Measurements from ENCODE around the gene VPS45.

VPS45 gene

DNA sequence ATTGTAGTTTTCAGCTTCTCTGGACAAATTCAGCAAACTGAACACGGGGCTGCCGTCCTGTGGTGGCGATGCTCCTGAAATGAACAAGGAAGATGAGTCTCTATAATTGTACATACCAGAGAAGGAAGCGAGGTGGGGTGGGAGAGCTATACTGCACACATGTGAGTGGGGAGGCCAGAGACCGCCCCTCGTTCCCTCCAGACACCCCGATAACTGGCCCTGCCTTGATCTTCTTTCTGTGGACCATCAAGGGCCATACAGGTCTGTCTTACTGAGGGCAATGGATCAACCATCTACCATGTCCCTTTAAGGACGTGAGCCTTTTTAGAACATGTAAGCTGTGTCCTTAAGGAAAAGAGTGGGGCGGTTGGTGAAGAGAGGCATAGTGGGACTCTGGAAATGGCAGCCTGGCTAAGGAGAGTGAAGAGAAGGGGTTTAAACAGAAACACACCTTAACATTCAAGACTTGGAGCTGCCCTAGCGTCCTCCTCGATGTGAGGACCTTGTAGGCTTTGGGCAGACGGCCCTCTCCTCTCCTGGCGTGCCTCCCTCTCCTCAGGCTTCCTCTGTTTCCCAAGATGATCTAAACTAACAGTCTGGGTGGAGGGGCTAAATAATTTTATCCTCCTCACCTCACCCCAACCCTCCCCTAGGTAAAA is 88.0 kb downstream of the VPS45 start:
- no peak for DNase-seq (ENCODE audit: low read depth in 2 of 2, low spot score in 1 of 2)

DNA sequence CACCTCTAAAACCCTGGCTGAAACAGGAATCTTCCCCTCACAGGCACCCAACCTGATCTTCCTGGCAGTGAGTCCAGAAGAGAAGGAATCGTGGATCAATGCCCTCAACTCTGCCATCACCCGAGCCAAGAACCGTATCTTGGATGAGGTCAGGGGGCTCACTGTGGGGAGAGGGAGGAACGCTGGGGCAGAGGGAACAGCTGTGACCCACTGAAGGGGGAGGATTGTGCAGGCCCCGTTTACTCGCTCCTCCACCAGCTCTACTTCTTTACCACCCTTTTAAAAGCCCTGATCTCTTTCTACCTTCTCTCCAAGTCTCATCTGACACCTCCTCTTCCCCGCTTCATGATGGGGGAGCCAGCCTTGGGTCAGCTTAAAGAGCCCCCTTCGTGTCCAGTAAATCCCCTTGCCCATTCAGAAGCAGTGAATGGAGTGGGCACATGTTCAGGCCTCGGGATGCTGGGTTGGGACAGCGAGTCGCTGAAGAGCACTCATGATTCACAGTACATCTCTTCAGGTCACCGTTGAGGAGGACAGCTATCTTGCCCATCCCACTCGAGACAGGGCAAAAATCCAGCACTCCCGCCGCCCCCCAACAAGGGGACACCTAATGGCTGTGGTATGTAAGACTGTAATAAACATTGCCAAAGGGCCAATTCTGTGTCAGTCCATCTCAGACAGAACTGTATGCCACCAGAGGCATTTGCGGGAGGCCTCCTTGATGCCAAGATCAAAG is 89.5 kb downstream of the VPS45 start:
- DNase-seq (ENCODE audit: low read depth in 2 of 2, low spot score in 1 of 2), result no peak

DNA sequence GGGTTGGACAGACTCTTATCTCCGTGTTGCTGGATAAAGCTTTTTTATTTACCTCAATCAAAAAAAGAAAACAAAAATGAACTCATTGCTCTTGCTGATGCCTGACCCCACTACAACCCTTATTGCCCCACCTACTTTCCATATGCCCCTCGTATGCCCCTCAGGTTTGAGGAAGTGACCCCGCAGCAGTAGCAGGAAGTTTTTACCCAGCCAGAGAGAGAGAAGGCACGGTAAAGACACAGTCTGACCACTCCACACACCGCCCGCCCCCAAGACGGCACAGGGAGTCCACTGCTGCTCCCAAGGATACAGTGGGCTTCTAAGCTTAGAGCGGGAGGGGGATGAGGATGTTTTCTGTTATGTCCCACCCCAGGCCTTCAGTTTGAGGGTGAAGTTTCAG is 92.0 kb downstream of the VPS45 start:
- DNase-seq (ENCODE audit: low read depth in 2 of 2, low spot score in 1 of 2), result no peak

GRCh38 chr1:150160964-150161621 is 93.5 kb downstream of the VPS45 start:
- DNase-seq (ENCODE audit: low read depth in 2 of 2, low spot score in 1 of 2), result no peak

GRCh38 chr1:150161747-150162581 is 94.4 kb downstream of the VPS45 start:
- no peak for DNase-seq (ENCODE audit: low read depth in 2 of 2, low spot score in 1 of 2)

DNA sequence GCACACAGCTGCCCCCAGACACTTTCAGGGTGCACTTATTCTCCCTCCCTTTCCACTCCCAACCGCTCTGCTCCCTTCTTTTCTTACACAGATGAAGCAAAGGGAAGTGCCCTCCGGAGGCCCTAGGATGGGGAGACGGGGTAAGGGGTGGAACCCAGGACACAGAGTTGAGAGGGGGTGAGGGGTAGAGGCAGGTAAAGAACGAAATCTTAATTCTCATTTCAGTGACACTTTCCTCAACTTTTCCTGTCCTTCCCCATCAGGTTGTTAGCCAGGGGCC is 94.9 kb downstream of the VPS45 start:
- no peak for DNase-seq (ENCODE audit: low read depth in 2 of 2, low spot score in 1 of 2)

DNA sequence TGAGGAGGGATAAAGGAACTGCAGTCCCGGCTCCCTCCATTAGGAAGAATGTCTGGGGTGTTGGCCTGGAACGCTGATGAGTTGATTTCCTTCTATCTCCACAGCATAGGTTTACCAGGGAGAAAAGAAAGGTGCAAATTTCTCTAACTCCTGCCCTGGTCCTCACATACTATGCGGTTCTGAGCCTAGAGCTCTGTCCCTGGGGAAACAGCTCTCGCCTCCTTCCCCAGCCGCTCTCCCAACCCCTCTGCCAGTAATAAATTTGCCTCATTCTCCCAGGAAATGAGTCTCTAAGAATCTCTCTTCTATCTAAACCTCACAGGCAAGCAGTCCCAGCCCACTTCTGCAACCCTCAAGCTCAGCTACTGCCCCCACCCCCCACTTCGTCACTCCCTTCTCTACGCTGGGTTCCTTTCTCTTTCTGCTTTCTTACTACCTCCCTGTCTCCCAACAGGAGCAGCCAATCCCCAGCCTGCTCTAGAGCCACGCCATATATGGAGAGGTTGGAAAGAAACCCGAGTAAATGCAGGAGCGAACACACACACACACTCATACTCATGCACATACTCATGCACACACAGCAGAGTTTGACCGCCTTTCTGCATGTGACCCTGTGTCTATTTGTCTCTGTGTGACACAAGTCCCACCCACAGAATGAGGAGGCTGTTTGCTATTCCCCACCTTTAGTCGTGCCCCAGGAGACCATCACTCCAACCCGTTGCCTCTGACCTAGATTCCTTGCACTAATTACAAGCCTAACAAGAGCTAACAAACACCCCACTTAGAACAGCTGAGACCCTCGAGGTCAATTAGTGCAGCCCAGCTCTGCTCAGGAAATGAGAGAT is 95.5 kb downstream of the VPS45 start:
- no peak for DNase-seq (ENCODE audit: low read depth in 2 of 2, low spot score in 1 of 2)

GRCh38 chr1:150164224-150164623 is 96.6 kb downstream of the VPS45 start:
- DNase-seq (ENCODE audit: low read depth in 2 of 2, low spot score in 1 of 2), result no peak

- DNase-seq (ENCODE audit: low read depth in 2 of 2, low spot score in 1 of 2), result no peak
Measured at GRCh38 chr1:150164779-150165178, 97.2 kb downstream of the VPS45 start.

DNA sequence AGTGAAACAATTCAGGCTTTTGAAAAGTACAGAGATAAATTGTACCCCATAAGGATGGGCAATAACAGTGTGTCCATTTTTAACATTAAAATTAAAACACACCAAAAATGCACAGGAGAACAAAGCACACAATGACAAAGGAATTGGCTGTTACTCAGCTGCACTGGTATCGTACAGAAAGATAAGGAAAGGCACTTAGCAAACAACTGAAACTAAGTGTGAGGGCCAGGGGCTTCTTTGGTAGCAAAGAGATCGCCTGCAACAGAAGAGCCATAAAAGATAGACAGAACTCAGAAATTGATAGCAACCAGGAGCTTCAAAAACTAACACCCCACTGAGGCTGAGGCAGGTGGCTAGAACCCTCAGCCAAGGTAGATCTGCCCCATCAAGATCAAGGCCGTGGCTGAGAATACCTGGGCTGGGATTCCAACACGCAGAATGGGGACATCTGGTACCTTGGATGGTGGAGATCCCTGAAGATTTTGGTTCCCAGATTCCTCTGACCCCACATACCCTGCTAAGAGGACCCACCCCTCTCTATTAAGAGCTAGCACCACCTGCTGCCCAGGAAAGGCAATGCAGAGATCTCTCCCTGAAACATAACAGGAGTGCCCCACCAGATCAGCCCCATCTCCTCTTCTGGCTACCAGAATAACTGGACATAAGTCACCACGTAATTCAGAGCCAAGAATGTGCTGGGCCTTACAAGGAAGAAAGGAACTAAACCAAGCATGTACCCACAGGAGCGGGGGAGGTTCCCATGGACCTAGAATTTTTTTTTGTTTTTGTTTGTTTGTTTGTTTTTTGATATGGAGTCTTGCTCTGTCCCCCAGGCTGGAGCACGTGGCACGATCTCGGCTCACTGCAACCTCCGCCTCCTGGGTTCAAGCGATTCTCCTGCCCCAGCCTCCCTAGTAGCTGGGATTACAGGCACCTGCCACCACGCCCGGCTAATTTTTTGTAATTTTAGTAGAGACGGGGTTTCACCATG is 98.3 kb downstream of the VPS45 start:
- no peak for DNase-seq (ENCODE audit: low read depth in 2 of 2, low spot score in 1 of 2)

DNA sequence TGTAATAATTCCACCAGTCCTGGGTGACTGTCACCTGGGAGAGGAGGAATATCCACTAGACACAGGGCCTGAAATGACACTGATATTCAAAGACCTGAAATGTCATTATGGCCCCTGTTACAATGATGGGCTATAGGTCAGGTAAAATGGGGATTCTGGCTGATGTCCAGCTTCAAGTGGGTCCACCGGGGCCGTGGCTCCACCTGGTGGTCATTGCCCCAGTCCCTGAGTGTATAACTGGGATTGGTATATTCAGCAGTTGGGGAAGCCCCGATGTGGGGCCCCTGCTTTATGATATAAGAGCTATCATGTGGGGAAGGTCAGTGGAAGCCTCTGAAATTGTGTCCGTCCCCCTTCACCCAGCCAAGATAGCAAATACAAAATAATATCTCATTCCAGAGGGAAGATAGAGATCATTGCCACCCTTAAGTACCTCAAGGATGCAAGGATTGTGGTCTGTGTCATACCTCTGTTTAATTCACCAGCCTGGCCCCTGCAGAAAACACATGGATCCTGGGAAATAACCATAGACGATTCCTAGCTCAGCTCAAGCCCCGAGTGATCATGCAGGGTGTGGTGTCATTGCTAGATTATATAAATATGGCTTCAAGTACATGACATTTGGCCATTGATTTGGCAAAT is 101.5 kb downstream of the VPS45 start:
- DNase-seq (ENCODE audit: low read depth in 2 of 2, low spot score in 1 of 2), result no peak

- DNase-seq (ENCODE audit: low read depth in 2 of 2, low spot score in 1 of 2), result no peak
Measured at GRCh38 chr1:150171801-150172200, 104.2 kb downstream of the VPS45 start.

GRCh38 chr1:150173141-150173585 is 105.6 kb downstream of the VPS45 start:
- DNase-seq (ENCODE audit: low read depth in 2 of 2, low spot score in 1 of 2), result no peak

DNA sequence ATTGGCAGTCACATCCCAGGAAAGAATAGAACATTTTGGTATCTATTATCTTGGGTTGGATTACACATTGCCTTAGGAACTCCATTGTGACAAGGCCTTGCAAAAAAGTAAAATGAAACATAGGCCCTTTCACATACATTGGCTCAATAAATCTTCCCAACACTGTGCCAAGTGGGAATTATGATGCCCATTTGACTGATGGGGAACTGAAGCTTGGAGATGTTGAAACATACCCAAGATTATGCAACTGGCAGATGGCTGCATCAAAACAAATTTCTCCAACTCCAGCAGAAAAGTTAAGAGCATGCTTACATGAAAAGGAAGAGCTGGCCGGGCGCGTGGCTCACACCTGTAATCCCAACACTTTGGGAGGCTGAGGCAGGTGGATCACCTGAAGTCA is 109.0 kb downstream of the VPS45 start:
- DNase-seq (ENCODE audit: low read depth in 2 of 2, low spot score in 1 of 2), result no peak

DNA sequence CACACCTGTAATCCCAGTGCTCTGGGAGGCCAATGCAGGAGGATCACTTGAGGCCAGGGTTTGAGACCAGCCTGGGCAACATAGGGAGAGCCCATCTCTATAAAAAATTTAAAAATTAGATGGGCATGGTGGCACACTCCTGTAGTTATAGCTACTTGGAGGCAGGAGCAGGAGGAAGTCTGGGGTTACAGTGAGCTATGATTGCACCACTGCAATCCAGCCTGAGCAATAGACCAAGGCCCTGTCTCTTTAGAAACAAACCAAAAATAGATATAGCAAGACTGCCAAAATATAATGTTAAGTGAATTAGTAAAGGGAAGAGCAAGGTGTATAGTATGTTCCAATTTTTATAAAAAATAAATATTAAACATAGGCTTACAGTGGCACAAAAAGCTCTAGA is 111.0 kb downstream of the VPS45 start:
- DNase-seq (ENCODE audit: low read depth in 2 of 2, low spot score in 1 of 2), result no peak

- no peak for DNase-seq (ENCODE audit: low read depth in 2 of 2, low spot score in 1 of 2)
Measured at GRCh38 chr1:150179867-150180266, 112.3 kb downstream of the VPS45 start.

- no peak for DNase-seq (ENCODE audit: low read depth in 2 of 2, low spot score in 1 of 2)
Measured at GRCh38 chr1:150180474-150180873, 112.9 kb downstream of the VPS45 start.

DNA sequence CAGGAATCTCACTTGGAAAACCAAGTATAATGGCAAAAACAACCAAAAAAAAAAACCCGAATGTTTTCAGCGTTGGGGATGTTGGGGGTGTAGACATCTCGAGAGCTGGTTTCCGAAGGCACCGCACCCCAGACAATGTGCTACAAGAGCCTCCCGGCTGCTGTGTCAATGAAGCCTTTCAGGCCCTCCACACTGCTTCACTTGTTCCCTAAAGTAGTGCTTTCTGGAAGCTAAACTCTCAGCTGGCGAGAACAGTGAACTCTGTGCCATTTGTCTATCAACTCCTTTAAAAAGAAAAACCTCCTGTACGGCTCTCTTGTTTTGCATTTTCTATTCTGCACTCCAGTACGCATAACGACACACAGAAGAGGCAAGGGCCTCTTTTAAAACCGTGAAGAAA is 114.7 kb downstream of the VPS45 start:
- no peak for DNase-seq (ENCODE audit: low read depth in 2 of 2, low spot score in 1 of 2)

DNA sequence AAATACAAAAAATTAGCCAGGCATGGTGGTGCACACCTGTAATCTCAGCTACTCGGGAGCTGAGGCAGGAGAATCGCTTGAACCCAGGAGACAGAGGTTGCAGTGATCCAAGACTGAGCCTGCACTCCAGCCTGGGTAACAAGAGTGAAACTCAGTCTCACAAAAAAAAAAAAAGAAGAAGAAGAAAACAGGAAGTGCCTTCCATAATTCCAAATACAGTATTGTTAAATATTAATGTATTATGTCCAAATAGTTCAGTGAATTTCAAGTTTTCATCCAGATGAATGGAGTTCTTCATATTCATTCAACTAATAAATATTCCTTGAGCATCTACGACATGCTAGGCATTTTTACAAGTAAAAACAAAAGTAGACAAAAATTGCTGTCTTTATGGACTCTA is 115.5 kb downstream of the VPS45 start:
- DNase-seq (ENCODE audit: low read depth in 2 of 2, low spot score in 1 of 2), result no peak

Measured in stimulated activated CD8-positive, alpha-beta memory T cell treated with anti-CD3 and anti-CD28 coated beads, Interleukin-4, amount 100 ng/mL, for 4 hours (primary cell).